HG02981 (cell line): ENCODE data around the gene MS4A7.

Source experiments
- ATAC-seq: cut with Tn5 transposase; IDR thresholded peaks from one replicate; pipeline ENCODE4 v1.9.1; 2021; ENCODE audit warnings: mild to moderate bottlenecking, moderate library complexity; ENCODE audit not compliant: unreplicated experiment

Gene MS4A7

GRCh38 chr11:60370252-60370810 is 8.0 kb upstream of the MS4A7 start:
- ATAC-seq, result no peak

DNA sequence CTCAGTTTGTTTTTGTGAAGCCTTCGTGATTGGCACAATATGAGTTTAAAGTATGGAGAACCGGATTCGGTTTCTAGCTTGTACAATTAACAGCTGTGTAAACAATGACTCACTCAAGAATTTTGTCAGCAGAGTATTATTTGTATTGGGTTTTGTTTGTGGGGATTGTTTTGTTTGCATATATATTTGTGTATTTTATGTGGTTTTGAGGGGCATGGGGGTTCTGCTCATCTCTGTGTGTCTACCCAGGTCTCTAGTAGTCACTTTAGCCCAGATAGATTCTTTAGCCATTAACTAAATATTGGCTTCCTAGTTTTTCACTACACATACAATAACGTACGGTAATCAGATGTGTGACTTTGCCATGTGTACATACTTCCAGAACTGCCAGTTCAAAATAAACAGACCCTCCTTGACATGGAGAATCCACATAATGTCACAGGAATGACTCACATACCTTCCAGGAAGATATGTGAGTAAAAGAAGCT is 7.5 kb upstream of the MS4A7 start:
- no peak for ATAC-seq

- no peak for ATAC-seq
Observed at GRCh38 chr11:60371386-60371785, 6.9 kb upstream of the MS4A7 start.

DNA sequence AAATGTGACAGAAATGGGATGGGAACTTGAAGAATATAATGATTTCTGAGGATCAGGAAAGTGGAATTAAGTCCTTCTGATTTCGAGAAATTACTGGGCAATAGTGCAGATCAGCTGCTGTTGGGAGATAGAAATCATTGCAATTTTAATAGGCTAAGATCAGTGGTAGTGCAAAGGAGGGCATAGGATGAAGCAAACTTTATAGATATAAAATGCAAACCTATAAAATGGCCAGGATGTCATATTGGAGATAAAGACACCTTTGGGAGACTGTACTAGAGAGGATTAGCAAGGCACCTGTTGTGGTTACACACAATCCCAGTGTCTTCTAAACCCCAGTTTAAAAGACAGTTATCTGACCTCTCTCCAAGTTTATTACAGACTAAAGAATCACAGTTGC is 6.5 kb upstream of the MS4A7 start:
- ATAC-seq, result no peak

DNA sequence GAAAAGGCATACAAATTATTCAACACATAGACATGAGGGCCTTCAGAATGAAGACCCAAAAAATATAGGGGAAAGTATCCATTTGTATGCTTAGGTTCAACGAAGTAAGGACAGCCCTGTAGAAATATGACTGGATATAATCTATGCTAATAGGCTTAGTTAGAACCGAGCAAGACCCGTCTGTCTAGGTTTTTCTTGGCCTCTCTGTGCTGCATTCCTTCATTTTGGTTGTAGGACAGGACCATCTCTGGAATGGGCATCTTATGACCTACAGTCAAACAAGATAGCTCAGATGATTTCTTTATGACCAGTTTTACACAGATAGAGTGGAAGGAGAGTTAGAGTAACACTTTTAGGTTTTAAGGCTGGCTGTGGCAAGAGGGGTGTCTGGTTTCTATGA is 5.6 kb upstream of the MS4A7 start:
- no peak for ATAC-seq

DNA sequence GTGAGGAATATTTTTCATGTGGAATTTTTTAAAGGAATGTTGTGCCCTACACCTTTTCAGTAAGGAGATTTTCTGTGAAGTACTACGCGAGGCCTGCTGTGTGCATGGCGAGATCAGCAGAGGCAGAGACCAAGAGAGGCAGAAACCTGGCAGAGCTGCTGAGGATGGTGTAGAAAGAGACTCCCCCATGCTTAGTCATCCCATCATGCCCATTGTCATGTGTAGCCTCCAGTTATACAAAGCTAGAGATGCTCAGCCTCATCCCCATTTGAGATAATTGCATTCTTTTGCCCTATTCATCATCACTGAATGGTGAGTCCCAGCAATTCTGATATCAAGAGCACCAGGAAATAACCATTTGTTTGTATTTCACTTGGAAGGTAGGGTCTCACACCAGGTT is 3.0 kb upstream of the MS4A7 start:
- no peak for ATAC-seq

DNA sequence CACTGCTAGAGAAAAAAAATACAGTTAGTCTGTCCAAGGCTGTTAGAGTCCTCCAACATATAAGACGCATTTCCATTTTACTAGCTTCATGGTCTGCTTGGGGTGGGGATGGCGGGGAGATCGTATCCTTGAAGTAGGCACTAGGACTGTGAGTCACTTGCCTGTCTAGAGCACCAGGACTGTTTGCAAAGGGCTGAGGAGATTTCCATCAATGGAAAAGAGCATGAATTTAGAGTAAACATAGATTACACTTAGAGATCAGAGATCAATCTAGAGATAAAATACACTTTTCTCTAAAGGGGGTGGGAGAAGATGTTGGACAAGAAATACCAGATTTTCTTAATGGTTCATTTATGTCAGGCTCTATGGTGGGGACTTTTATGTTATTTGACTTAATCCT is 1.7 kb upstream of the MS4A7 start:
- ATAC-seq, result no peak

- peak; percentile 41 for ATAC-seq
Observed at GRCh38 chr11:60377401-60378136, 763 bp upstream of the MS4A7 start.

GRCh38 chr11:60389279-60389910 is 11.1 kb downstream of the MS4A7 start:
- ATAC-seq, result peak; percentile 95

DNA sequence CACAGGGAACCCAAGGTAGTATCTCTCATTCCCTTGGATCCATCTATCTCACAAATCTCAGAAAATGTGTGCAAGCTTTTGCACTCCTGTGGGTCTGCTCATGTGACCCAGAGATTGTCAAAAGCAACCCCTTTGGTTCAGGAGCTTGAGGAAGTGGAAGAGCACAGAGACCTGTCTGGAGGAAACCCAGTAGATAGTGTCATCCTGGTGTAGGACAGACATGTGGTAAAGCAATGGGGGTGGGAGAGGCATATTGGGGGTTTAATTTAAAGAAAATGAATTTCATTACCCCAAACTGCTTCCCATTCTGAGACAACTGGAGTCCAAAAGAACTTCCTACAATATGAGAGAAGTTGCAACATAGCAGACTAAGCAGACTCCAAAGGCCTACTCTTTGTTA is 12.1 kb downstream of the MS4A7 start:
- no peak for ATAC-seq

DNA sequence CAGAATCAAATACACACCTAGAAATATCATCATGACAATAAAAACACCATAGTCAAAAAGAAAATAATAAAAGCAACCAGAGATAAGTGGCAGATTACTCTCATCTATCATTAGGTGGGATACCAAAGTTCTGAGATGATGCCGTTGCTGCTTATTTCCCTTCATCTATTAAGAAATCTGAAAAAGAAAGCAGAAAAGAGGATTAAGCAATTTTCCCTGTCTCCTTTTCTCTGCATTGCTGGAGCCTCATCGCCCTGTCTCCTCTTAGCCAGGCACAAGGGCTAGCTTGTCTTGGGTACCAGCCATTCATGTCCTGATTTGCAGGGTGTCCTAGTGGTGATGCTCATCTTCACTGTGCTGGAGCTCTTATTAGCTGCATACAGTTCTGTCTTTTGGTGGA is 14.0 kb downstream of the MS4A7 start:
- no peak for ATAC-seq

GRCh38 chr11:60393016-60393415 is 14.7 kb downstream of the MS4A7 start:
- ATAC-seq, result no peak

GRCh38 chr11:60394666-60395380 is 16.5 kb downstream of the MS4A7 start:
- ATAC-seq, result no peak

DNA sequence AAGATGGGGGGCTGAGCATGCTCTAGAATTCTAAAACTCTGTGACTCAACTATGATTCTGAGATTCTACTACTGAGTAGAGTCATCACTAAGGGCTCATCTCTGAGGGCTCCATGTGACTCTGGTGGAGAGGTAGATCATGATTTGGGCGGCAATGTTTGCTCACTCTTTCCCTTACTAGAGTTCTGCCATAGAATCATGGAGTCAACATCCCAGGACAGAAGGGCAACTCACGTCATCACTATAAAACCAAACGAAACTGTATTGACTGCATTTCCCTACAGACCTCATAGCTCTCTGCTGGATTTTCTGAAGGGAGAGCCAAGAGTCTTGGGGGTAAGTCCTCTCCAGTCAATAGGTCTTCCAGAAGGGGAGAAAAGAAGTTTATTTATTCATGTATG is 18.1 kb downstream of the MS4A7 start, which contains the start of gene MS4A14:
Gene MS4A14 (plus strand): TSS at position 78 of the 400 bp plus-strand sequence. CDS start 120 bp downstream, at position 198.
- no peak for ATAC-seq

DNA sequence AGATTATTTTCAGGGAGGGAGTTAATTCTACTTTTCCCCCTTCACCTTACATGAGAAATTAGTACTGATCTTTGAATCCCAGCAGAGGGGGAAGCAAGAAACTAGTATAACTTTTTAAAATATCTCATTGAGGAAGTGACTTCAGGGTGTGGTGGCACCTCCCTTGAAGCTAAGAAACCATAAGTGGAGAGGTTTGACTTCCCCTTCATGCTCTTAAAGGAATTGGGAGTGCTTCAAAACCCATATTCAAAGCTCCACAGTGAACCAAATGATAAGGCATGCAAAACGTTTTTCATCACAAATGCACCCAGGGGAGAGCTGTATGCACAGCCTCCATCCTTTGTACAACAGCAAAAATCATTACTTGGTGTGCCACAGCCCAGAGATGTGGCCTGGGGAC is 18.5 kb downstream of the MS4A7 start:
- ATAC-seq, result no peak

DNA sequence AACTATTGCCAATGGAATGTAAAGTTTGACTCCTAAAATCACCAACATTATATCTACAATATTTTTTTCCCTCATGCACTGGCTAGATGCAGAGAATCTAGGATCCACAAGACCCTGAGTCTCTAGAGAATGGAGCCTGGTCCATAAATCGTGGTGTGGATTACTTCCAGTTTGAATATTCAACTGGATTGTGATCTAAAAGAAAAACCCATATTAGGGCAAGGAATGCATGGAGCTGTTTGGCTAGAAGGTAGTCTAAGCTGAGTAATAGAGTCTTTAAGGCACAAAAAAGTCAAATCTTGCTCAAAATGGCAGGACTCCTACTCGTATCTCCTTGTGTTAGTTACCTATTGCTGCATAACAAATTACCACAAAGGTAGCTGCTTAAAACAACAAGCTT is 41.7 kb downstream of the MS4A7 start:
- no peak for ATAC-seq

- no peak for ATAC-seq
Observed at GRCh38 chr11:60422609-60423008, 44.3 kb downstream of the MS4A7 start.

DNA sequence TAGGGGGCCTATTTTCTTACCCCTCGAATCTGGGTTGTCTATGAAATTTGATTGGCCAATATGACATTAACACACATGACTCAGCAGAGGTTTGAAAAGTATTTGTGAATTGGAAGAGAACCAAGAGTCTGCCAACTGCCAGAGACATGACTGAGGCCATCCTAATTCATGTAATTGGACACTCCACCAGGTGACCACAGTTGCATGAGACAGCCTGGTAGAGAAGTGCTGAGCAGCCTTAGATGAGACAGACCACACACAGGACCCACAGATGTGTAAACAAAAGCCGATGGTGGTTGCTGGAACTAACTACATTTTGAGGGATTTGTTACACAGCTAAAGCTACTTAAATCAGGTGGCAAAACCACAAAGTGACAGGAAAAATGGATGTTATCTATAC is 50.2 kb downstream of the MS4A7 start:
- ATAC-seq, result no peak

DNA sequence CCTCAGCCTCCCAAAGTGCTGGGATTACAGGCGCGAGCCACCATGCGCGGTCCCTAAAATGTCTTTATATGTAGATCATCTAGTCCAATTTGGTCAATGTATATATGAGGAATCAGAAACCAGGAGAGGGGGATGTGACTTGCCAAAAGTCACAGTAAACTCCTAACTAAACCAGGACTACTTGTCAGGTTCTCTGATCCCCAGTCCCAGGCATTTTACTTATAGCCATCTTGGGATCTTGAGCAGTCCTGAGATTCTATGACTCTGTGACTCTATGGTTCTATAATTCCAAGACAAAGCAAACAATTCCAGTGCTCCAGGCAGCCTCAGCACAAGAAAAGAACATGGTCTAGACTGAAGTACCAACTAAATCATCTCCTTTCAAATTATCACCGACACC is 50.9 kb downstream of the MS4A7 start, which contains the start of gene MS4A5:
Gene MS4A5 (plus strand): TSS at position 301 of the 400 bp plus-strand sequence. CDS start 103 bp downstream, outside the sequence.
- ATAC-seq, result no peak

DNA sequence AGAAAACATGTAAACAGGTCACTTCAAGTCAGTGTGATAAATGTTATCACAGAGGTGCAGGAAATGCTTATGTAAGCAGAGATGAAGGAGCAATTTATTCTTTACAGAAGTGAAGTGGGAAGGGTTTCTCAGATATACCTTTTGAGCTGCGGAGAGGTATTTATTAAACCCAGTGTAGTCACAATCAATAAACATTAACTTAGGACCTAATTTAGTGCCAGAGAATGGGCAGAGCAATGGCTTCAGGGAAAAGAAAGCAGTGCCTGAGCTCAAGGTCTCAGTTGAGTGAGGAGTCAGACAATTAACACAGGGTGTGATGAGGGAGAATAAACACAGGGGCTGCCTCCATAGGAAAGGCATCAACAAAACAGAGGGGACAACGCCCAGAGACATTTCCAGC is 52.9 kb downstream of the MS4A7 start:
- ATAC-seq, result no peak

- no peak for ATAC-seq
Observed at GRCh38 chr11:60433401-60433800, 55.1 kb downstream of the MS4A7 start.
